Gastroesophageal sphincter (tissue), 4 donors: ENCODE data around the gene SLC22A15. TPM values are rescaled to one million over a fixed set of nuclear protein-coding genes. Genes with fewer than 3 reads are reported as not detected.
"Not testable (repeated sequence)": the region's sequence is repeated elsewhere in the genome, so short reads cannot be mapped to it uniquely, and the experiment has no call there.

ENCODE experiments used
- ATAC-seq: fragments of 150-250 bp; one replicate; pipeline ENCODE4 v1.9.1; 2016; ENCODE audit warnings: mild to moderate bottlenecking, moderate library complexity
- H3K27ac ChIP-seq, 4 donors: fragments of 200-600 bp; sonication (generic) in 3 of 4; 1 replicate in 3 of 4; 2 replicates in 1 of 4; pipeline ENCODE4 v1.5.1; 2016 to 2019
- H3K27me3 ChIP-seq: fragments of 200-600 bp; sonication (generic); one replicate; pipeline ENCODE4 v1.5.1; 2019
- H3K36me3 ChIP-seq, 2 donors: fragments of 200-600 bp; sonication (generic); one replicate each; pipeline ENCODE4 v1.5.1; 2019; ENCODE audit warnings: control low read depth in 1 of 2
- H3K4me1 ChIP-seq, 3 donors: fragments of 200-600 bp; sonication (generic); 1 replicate in 2 of 3; 2 replicates in 1 of 3; pipeline ENCODE4 v1.5.1; 2016 to 2019; ENCODE audit warnings: control low read depth in 2 of 3
- H3K4me3 ChIP-seq, 2 donors: fragments of 200-600 bp; sonication (generic); one replicate each; pipeline ENCODE4 v1.5.1; 2019; ENCODE audit warnings: mild to moderate bottlenecking in 1 of 2, moderate library complexity in 1 of 2
- H3K9me3 ChIP-seq, 3 donors: fragments of 200-600 bp; sonication (generic); one replicate each; pipeline ENCODE4 v1.5.1; 2017 to 2019; ENCODE audit warnings: control low read depth in 2 of 3
- CTCF ChIP-seq, 4 experiments: fragments of 200-600 bp in 2 of 4; fragments of 450-650 bp in 2 of 4; sonication (generic) in 1 of 4; IDR thresholded peaks; one replicate each; pipeline ENCODE4 v1.5.1; 2017 to 2019; ENCODE audit warnings: antibody characterized with exemption in 4 of 4, mild to moderate bottlenecking in 2 of 4, moderate library complexity in 2 of 4
- EP300 ChIP-seq: sonication (generic); formaldehyde crosslinking; IDR thresholded peaks from one replicate; pipeline ENCODE4 v1.6.1; 2017; ENCODE audit warnings: antibody characterized with exemption, mild to moderate bottlenecking
- POLR2A ChIP-seq, 2 donors: fragments of 450-650 bp; IDR thresholded peaks; one replicate each; pipeline ENCODE4 v1.6.1; 2017; ENCODE audit warnings: antibody characterized with exemption in 2 of 2, mild to moderate bottlenecking in 2 of 2, moderate library complexity in 1 of 2
- POLR2AphosphoS5 ChIP-seq: sonication (generic); formaldehyde crosslinking; IDR thresholded peaks from one replicate; pipeline ENCODE4 v1.6.1; 2017; ENCODE audit warnings: antibody characterized with exemption
- WGBS, 2 donors: methylation state at CpG; one replicate each; pipeline ENCODE4 v1.1.5; 2018; ENCODE audit warnings: low coverage in 1 of 2; 5-methylcytosine and 5-hydroxymethylcytosine counted together
- total RNA-seq, 4 donors: library from RNA; depleted of rRNA; stranded (reverse); fragments of >200 nt; gene quantifications; one replicate each; pipeline ENCODE4 v1.1.0, GENCODE V29; 2016

The SLC22A15 gene
- total RNA-seq, 4 donors from 2014 or later, result 2.3 to 6.5 (median 4.1) TPM

- 86 to 88% methylated on average over 2 of the region's 3 CpGs for WGBS, 2 donors
- Histone ChIP-seq H3K27me3 (peaks cover 3% of the 10 kb centered on the region), H3K4me3 (no peak overlapping the region), H3K27ac (no peak overlapping the region), H3K4me1 (no peaks in the 10 kb centered on the region), H3K9me3 (no peaks in the 10 kb centered on the region), H3K36me3 (no peaks in the 10 kb centered on the region)
- TF ChIP-seq EP300, result no peak
- no peak for TF ChIP-seq POLR2A (IDR thresholded peaks at IDR 0.05)
- no peak for TF ChIP-seq CTCF (IDR thresholded peaks at IDR 0.05)
- no peak for ATAC-seq
Measured at GRCh38 chr1:115983584-115983983, 7.3 kb downstream of the SLC22A15 start.

- no peaks in the 10 kb centered on the region for H3K9me3 ChIP-seq
- ATAC-seq, result no peak
- peaks cover 0 to under 1% of the 10 kb centered on the region in 2 donors for H3K36me3 ChIP-seq
- H3K27ac ChIP-seq, result no peak overlapping the region
- H3K4me1 ChIP-seq, result no peaks in the 10 kb centered on the region
- no peak overlapping the region for H3K4me3 ChIP-seq
- no peaks in the 10 kb centered on the region for H3K27me3 ChIP-seq
- no peak for TF ChIP-seq POLR2AphosphoS5
- TF ChIP-seq EP300, result no peak
- TF ChIP-seq CTCF (IDR thresholded peaks at IDR 0.05), result no peak
- no peak for TF ChIP-seq POLR2A (IDR thresholded peaks at IDR 0.05)
- 59 to 60% methylated on average over 2 to 3 of the region's 3 CpGs for WGBS, 2 donors
Measured at GRCh38 chr1:115987623-115988022, 11.3 kb downstream of the SLC22A15 start.

GRCh38 chr1:115988953-115989352, 12.6 kb downstream of the SLC22A15 start:
- ATAC-seq, result no peak
- TF ChIP-seq POLR2AphosphoS5 (no peak), CTCF (IDR thresholded peaks at IDR 0.05) (no peak), POLR2A (IDR thresholded peaks at IDR 0.05) (no peak), EP300 (no peak)
- WGBS, 2 donors, result 63 to 92% methylated on average over 1 of the region's 1 CpG

GRCh38 chr1:115989699-115990098, 13.4 kb downstream of the SLC22A15 start:
- no peaks in the 10 kb centered on the region for H3K4me1 ChIP-seq
- WGBS, 2 donors, result 93 to 97% methylated on average over 2 to 3 of the region's 3 CpGs
- TF ChIP-seq POLR2A (IDR thresholded peaks at IDR 0.05), result no peak
- no peak for TF ChIP-seq CTCF (IDR thresholded peaks at IDR 0.05)
- TF ChIP-seq POLR2AphosphoS5, result no peak
- no peak for TF ChIP-seq EP300
- ATAC-seq, result no peak
- H3K36me3 ChIP-seq, result peaks cover 0 to 16% of the 10 kb centered on the region in 2 donors
- H3K9me3 ChIP-seq, result no peaks in the 10 kb centered on the region
- H3K4me3 ChIP-seq, result no peak overlapping the region
- H3K27me3 ChIP-seq, result no peaks in the 10 kb centered on the region
- no peak overlapping the region for H3K27ac ChIP-seq

More at GRCh38 chr1:115988953-115989352, 12.6 kb downstream of the SLC22A15 start:
- Histone ChIP-seq H3K4me3 (no peak overlapping the region), H3K27ac (no peak overlapping the region), H3K9me3 (no peaks in the 10 kb centered on the region), H3K4me1 (no peaks in the 10 kb centered on the region), H3K36me3 (peaks cover 0 to 14% of the 10 kb centered on the region in 2 donors), H3K27me3 (no peaks in the 10 kb centered on the region)

GRCh38 chr1:115991909-115992308, 15.6 kb downstream of the SLC22A15 start:
- no peak for ATAC-seq
- TF ChIP-seq POLR2A (IDR thresholded peaks at IDR 0.05), result no peak
- no peak for TF ChIP-seq CTCF (IDR thresholded peaks at IDR 0.05)
- no peak for TF ChIP-seq EP300
- no peak for TF ChIP-seq POLR2AphosphoS5
- Histone ChIP-seq H3K4me3 (no peak overlapping the region), H3K36me3 (peaks cover 0 to 20% of the 10 kb centered on the region in 2 donors), H3K27ac (no peak overlapping the region), H3K4me1 (no peaks in the 10 kb centered on the region), H3K9me3 (peaks cover 0 to 6% (median 0%) of the 10 kb centered on the region in 3 donors), H3K27me3 (no peaks in the 10 kb centered on the region)
- WGBS, 2 donors, result 92 to 97% methylated on average over 5 to 7 of the region's 8 CpGs

GRCh38 chr1:115997921-115998320, 21.6 kb downstream of the SLC22A15 start:
- peaks cover 0 to 37% (median 0%) of the 10 kb centered on the region in 3 donors for H3K9me3 ChIP-seq
- H3K27me3 ChIP-seq, ATAC-seq, H3K27ac ChIP-seq, H3K4me1 ChIP-seq, H3K4me3 ChIP-seq: not testable (repeated sequence)
- H3K36me3 ChIP-seq, result peaks cover 0 to 21% of the 10 kb centered on the region in 2 donors
- 100% methylated on average over 1 of the region's 1 CpG; no CpG with 5 or more reads in 1 of the 2 donors for WGBS, 2 donors
